ENCODE data around the gene PPAN.

The PPAN gene

DNA sequence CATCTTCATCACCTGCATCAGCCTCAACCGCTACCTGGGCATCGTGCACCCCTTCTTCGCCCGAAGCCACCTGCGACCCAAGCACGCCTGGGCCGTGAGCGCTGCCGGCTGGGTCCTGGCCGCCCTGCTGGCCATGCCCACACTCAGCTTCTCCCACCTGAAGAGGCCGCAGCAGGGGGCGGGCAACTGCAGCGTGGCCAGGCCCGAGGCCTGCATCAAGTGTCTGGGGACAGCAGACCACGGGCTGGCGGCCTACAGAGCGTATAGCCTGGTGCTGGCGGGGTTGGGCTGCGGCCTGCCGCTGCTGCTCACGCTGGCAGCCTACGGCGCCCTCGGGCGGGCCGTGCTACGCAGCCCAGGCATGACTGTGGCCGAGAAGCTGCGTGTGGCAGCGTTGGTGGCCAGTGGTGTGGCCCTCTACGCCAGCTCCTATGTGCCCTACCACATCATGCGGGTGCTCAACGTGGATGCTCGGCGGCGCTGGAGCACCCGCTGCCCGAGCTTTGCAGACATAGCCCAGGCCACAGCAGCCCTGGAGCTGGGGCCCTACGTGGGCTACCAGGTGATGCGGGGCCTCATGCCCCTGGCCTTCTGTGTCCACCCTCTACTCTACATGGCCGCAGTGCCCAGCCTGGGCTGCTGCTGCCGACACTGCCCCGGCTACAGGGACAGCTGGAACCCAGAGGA, 7.9 kb downstream of the PPAN start:
- DNase-seq (ENCODE audit: low read depth) = no peak

DNA sequence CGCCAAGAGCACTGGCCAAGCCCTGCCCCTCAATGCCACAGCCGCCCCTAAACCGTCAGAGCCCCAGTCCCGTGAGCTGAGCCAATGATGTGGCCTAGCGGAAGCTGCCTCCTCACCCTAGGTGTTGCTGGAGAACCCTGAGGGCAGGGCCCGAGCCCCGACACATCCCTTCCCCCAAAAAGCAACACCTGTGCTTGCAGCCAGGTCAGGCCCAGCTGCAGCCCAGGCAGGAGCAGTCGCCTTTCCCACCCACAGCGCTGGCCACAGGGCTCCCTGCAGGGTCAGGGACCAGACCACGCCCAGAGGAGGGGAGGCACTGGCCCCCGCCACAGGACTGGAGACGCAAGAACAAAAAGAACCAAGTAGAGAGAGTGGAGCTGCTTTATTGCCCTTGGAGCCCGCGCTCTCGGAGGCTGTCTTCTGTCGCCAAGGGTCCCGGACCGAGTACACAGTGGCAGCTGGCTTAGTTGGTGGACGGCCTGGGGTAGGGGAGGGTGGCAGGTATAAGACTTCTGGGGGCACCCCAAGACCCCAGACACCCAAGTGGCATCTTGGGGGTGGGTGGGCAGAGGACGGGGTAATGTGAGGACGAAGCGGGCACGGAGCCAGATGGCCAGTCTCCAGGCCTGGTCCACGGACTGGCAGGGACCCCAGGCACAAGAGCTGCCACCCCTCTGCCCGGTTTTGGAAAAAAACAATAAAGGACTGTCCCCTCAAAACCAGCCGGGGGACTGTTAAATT, 8.7 kb downstream of the PPAN start:
- no peak for DNase-seq (ENCODE audit: low read depth)

DNA sequence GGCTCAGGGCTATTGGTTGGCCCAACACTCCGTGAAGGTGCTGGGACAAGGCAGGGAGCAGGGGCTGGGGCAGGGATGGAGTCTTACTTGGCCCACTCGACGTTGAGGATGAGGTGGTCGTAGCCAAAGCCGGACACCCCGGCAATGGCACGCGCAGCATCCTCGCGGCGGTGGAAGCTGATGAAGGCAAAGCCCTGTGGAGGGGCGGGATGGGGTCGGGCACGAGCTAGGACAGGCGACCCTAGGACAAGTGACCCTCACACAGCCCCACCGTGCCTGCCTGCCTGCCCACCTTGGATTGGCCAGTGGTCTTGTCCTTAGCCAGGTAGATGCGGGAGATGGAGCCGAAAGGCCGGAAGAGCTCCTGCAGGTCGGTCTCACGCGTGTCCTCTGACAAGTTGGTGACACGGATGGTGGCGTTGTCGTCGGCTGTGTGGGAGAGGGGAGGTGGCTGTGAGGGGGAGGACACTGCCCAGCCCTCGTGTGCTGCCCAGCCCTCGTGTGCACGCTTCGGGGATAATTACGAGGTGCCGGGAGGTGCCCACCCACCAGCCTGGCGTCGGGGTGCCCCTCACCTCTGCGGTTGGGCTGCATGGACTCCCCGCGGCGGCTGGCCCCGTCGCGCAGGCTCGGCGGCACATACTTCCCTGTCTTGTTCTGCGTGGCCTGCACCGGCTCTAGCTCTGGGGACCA, 9.4 kb downstream of the PPAN start:
- DNase-seq (ENCODE audit: low read depth) = no peak

DNA sequence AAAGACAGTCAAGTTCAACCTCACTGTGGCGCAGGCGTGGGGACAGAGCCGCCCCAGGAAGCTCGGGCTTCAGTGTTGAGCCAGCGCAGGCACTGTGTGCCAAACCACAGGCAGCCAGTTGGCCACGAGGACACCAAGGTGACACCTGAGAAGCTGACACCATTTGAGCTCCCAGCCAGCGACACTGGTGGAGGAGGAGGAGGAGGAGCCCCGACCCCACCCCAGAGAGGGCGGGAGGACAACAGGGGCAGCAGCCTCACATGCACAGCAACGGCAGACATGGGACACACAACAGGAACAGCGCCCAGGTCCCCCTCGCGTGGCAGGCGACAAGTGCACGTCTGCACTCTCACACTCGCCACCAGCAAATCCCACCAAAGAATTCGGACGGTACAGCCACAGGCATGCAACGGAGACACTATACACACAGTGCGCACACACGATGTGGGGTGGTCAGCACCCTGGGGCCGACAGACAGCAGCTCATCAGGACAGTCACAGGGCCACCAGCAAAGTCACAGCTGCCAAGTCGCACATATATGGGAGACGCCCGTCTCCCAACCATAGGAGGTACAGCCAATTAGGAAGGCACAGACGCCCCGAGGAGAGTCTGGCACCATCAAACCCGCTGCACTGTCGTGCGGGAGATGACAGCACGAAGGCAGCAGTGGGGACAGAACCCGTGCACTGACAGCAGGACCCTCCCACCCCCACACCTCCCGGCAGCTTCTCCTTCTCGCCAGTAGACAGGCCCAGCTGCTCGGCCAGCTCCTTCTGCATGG, 10.1 kb downstream of the PPAN start:
- DNase-seq (ENCODE audit: low read depth) = no peak

DNA sequence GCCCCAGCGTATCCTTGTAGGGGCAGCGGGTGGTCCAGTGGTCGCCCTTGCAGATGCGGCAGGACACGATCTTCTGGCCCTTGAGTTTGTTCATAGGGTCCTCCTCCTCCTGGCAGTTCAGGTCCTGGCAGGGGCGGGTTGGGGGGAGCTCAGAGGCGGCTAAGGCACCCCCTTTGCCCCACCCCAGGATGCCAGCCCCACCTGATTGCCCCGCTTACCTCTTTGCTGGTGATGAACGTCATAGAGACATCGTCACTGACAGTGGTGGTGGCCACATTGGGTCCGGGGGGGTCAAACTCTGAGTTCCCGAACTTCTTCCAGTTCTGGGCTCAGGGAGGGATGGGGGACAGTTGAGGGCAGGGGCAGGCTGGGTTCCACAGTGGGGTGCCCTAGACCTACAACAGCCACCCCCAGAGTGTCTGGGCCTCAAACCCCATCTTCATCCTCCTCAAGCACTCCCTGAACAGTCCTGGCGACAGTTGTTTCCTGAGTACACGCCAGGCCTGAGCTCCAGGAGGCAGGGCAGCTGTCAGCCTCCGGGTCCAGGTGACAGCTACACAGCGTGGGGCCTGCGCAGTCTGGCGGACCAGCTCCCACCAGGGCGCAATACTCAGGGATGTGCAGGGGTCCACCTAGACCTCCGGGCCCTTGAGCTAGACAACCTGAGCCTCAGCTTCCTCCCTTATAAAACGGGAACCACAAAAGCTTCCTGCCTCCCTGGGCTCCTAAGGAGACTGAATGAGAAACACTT, 10.9 kb downstream of the PPAN start:
- no peak for DNase-seq (ENCODE audit: low read depth)

DNA sequence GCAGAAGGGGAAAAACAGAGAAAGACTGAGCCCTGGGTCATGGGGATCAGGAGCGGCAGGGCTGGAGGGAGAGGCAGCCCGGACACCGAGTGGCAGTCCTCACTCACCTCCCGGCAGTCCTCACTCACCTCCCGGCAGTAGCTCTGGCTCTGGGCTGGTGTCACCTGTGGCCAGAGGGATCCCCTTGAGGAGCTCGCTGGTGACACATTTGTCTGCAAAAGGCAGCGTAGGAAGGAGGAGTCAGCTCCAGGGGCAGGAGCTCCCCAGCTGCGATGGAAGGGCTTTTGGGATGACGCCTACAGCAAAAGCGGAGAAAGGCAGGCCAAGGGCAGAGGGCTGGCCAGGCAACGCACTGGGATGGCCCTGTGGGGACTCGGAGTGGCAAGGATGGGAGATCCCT, 12.8 kb downstream of the PPAN start:
- no peak for DNase-seq (ENCODE audit: low read depth)

DNA sequence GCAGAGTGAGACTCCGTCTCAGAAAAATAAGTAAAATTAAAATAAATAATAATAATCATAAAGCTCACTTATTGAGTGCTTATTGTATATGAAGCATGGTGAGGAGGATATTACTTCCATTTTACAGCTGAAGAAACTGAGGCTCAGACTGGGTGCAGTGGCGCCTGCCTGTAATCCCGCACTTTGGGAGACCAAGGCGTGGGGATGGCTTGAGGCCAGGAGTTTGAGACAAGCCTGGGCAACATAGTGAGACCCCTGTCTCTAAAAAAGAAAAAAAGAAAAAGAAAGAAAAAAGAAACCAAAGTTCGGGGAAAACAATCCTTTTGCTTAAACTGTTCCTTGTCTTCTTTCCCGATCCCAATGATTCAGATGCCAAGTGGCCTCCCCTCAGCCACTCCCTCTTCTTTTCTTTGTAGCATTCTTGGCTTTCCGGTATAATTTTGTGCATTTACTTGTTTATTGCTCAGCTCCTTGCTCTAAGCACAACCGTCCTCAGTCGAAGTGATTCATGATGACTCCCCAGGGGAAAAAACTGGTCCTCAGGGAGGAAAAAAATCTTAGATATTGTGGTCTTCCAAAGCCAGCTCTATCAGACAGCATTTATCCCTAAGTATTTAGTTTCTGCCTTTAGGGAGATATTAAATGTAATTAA, 14.5 kb downstream of the PPAN start:
- DNase-seq (ENCODE audit: low read depth) = no peak

DNA sequence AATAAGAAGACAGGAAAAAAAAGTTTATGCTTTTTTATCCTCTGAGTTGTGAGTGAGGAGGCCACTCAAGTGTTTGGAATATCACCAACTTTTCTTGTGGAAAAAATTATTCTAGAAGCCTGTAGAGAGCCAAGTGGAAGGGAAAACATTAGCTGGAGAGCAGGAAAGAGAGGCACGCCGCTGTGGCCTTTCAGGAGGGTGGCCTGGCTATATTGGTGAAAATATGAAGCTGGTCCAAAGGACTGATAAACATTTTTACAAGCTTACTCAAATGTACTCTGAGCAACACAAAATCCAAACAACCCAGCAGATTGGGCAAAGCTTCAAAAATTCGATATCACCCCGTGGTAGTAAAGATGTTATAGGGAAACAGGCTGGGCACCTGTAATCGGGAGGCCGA, 15.9 kb downstream of the PPAN start:
- DNase-seq (ENCODE audit: low read depth) = no peak

DNA sequence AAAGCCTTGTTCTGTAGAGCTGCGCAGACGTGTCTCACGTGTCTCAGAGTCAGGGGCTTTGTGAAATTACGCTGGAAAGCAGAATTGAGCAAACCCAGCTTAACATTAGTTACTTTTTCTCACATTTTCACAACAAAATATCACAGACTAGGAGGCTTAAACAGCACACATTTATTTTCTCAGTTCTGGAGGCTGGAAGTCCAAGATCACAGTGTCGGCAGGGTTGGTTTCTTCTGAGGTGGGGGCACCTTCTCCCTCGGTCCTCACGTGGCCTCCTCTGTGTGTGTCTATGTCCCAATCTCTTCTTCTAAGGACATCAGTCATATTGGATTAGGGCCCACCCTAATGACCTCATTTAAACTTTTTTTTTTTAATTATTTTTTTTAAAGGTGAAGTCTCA, 18.3 kb downstream of the PPAN start:
- no peak for DNase-seq (ENCODE audit: low read depth)

DNA sequence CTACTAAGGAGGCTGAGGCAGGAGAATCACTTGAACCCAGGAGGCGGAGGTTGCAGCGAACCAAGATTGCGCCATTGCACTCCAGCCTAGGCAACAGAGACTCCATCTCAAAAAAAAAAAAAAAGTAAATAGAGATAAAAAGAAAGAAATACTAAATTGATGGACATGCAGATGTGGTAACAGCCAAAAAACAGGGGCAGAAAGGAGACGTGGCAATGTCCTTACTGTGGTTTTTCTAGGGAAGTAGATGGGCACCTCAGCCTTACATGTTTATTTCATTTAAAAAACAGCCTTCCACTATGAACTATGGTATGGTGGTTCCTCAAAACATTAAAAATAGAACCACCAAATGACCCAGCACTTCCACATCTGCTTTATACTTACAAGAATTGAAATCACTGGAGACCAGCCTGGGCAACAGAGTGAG, 20.1 kb downstream of the PPAN start:
- no peak for DNase-seq (ENCODE audit: low read depth)

DNA sequence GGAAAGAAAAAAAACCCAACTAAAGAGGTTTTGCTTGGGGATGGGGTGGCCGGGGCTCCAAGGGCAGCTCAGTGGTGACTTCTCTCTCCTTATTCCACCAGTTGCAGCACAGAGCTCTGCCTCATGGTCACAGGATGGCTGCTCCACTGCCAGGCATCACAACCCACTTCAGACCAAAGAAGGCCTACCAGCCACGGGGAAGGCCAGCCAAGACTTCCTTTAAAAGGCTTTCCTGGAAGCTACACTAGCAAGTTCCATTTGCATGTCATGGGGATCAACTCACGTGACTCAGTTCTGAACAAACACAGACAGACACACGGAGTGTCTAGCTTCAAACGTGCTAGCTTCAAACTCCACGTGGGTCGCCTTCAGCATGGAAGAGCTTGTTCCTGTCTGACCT, 26.7 kb downstream of the PPAN start:
- no peak for DNase-seq (ENCODE audit: low read depth)

DNA sequence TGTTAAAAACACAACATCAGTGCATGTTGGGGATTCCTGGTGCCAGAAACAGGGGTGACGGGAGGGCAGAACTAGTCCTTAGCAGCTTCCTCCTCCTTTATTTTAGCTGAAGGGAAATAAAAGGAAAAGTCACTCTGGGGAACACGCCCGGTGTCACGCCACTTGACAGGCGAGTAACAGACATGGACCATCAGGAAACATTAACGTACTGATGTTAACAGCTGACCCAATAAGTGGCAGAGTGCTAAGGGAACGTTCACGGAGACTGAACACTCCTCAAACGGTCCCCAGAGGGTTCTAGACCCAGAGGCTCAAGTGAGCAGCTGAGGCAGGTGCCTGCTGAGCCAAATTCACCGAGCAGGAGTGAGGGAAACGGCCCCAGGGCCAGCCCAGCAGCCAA, 27.4 kb downstream of the PPAN start:
- no peak for DNase-seq (ENCODE audit: low read depth)

DNA sequence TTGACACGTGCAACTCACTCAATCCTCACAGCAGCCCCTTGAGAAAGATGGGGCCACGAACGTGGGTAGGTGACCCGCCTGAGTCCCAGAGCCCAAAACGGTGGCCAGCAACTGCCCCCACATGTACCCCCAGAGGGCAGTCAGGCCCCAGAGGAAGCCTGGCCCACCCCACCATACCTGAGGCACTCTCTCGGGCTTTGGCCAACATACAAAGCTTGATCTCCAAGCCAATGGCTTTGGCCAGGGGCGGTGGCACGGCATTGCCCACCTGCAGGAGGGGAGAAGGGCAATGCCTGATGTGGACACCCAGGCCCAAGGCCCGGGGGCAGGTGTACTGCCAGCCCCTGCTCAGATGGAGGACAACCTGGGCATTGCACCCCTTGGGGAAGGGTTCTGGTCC, 27.9 kb downstream of the PPAN start:
- DNase-seq (ENCODE audit: low read depth) = no peak

DNA sequence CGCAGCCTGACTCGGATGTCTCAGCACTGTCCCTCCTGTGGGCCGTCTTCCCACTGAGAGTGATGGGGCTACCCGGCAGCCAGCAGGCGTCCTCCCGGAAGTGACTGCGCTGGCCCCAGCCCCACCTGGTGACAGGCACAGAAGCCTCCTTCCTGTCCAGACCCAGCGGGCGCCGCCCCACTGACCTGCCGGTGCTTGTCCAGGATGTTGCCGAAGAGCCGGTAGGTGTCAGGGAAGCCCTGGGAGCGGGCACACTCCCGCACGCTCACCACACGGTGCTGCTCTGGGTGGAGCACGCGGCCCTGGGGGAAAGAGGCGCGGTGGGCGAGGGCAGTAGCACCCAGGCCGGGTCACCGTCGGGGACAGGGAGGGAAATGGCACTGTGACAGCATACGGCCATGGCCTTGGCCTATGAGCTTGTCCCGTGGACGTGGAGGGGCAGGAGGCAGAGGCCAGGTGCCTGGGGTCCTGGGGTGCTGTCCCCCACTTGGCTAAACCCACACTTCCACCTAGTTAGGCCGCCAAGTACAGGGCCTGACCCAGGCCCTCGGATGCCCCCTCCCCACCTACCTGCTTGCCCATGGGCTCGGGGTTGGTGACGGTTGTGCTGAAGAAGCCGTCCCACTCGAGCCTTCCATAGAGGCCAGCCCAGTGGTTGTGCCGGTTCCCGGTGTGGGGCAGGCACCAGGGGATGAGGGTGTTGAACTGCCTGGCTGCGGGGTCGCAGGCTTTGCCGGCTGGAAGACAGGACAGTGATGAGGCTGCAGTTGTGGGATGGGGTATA, 29.6 kb downstream of the PPAN start:
- no peak for DNase-seq (ENCODE audit: low read depth)

DNA sequence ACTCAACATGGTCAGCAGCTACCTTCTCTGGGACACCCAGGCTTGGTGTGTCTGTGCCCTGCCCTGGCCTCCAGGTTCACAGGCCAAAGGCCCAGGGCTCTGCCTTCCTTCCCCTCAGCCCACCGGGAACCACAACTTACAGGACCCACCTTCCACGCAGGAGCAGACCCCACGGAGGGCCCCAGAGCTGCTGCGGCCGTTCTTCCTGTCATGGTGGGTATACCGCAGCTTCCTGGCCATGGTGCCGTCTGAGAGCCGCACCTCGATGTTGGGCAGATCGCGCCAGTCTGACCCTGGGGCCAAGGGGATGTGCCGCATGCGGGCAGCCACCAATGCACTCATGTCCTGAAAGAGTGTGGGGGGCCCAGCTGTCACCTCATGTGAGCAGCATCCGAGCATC, 30.8 kb downstream of the PPAN start:
- no peak for DNase-seq (ENCODE audit: low read depth)

DNA sequence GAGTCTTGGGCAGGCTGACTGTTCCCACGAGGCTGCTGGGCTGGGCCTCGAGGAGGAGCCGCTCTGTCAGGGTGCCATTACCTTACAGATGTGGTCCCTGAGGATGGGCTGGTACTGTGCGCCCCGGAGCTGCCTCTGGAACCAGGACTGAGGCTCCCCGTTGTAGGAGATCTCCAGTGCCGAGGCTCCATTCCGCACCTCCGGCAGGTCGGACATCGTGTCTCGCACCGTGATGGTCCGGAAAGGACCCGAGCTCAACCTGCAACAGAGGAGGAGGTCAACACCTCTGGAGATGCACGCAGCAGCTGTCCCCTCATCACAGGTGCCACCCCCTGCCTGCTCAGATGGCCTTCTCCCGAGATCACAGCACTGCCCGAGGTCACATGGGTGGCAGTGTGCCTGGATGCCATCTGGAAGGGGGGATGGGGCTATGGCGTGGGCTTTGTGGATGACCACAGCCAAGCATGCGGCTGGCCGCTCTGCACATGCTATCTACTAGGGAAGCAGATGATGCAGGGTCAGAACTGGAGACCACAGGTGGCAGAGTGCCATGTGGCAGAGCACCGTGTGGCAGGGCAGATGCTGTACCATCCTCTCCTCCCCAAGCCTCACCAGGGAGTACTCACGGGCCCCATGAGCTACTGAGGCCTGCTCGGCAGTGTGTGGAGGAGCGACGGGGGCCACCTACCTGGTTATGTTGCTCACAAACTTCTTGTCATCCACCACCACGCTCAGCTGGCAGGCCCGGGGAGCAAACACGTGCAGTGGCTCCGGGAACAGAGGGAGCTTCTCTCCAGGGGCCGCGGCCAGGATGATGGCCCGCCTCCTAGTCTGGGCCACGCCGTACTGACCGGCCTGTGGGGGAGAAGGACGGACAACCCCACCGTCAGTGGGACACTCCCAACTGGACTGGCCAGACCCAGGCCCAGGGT, 31.9 kb downstream of the PPAN start:
- no peak for DNase-seq (ENCODE audit: low read depth)

DNA sequence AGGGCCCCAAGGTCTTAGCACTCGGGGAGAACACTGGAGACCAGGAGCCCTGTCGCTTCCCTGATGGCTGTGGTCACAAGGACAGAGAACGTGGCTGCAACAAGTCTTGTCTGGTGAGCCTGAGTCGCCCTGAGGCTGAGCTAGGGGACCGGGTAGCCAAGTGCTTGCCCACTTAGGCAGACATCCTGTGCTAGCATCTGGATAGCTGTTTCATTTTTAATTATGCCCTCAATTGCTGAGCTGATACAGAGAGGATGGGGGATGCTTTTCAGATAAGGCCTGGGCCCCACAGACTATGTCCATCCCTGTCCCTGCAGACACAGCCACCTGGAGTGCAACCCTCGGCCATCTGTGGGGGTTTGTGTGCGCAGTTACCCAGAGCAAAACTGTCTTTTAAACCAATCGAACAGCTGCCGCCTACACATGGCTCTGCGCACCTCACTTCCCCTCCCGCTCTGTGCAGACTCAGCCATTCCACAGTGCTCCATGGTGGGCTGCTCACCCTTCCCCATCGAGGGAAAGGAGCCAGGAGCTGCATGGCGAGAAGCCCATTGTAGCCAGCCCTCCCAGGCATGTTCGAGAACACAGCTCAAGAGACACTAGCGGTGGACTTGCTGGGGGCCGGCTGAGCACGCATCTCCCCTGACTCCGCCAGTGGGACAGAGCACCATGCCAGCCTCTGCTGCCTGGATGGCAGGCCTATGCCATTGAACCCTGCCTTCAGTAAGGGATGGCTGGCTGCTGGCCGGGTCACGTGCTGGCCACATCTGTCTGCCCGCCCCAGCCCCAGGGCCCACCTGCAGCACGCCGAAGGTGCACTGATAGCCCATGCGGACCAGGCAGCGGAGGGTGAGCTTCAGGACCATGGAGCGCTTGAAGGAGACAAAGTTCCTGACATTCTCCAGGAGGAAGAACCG, 33.0 kb downstream of the PPAN start:
- no peak for DNase-seq (ENCODE audit: low read depth)

DNA sequence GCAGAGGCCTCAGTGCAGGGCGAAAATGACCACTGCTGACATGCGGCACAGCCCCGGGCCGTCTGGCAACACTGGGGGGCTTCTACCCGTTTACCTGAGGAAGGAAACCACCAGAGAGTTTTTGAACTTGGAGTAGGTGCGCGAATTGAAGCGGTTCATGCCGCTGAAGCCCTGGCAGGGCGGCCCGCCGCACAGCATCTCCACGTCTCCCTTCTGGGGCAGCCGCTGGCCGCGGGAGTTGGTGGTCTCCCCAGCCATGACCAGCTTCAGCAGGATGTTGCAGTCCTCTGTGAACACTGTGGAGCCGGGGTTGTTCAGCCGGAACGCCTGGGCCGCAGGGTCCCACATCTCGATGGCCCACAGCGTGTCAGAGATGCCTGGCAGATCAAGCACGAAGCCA, 33.8 kb downstream of the PPAN start:
- no peak for DNase-seq (ENCODE audit: low read depth)
